Lower leg skin (tissue), 3 donors: Measurements from ENCODE around the gene OXCT1.
"Not testable (repeated sequence)": the region's sequence is repeated elsewhere in the genome, so short reads cannot be mapped to it uniquely, and the experiment has no call there.

Experiments
- CTCF ChIP-seq, 3 donors: fragments of 450-650 bp; IDR thresholded peaks; one replicate each; pipeline ENCODE4 v1.5.1; 2016; ENCODE audit warnings: antibody characterized with exemption in 3 of 3, mild to moderate bottlenecking in 3 of 3, moderate library complexity in 2 of 3
- POLR2A ChIP-seq, 2 donors: fragments of 450-650 bp; IDR thresholded peaks; one replicate each; pipeline ENCODE4 v1.6.1; 2016 to 2017; ENCODE audit warnings: antibody characterized with exemption in 2 of 2, mild to moderate bottlenecking in 1 of 2, moderate library complexity in 1 of 2

- TF ChIP-seq POLR2A, CTCF (IDR thresholded peaks at IDR 0.05): not testable (repeated sequence)
These were observed 55.9 kb downstream of the OXCT1 start for GRCh38 chr5:41814306-41814705.
